ENCODE results near the gene SYNGR1. TPM values are rescaled to one million over a fixed set of nuclear protein-coding genes. Genes with fewer than 3 reads are reported as not detected.

SYNGR1 gene
- total RNA-seq, 1 donor, result 14.2 TPM

GRCh38 chr22:39417641-39418040 is 67.8 kb downstream of the SYNGR1 start:
- H3K4me3 ChIP-seq (ENCODE audit: low read depth, low read length), result no peak overlapping the region
- no peak for TF ChIP-seq CTCF (IDR thresholded peaks at IDR 0.05; ENCODE audit: insufficient read depth, low read length)
- no peak for DNase-seq (ENCODE audit: low read depth)

GRCh38 chr22:39418696-39419095 is 68.9 kb downstream of the SYNGR1 start:
- H3K4me3 ChIP-seq (ENCODE audit: low read depth, low read length), result no peak overlapping the region
- TF ChIP-seq CTCF (IDR thresholded peaks at IDR 0.05; ENCODE audit: insufficient read depth, low read length), result no peak
- no peak for DNase-seq (ENCODE audit: low read depth)

GRCh38 chr22:39419096-39419495 is 69.3 kb downstream of the SYNGR1 start:
- no peak for DNase-seq (ENCODE audit: low read depth)
- H3K4me3 ChIP-seq (ENCODE audit: low read depth, low read length), result no peak overlapping the region
- TF ChIP-seq CTCF (IDR thresholded peaks at IDR 0.05; ENCODE audit: insufficient read depth, low read length), result no peak

GRCh38 chr22:39419911-39420310 is 70.1 kb downstream of the SYNGR1 start:
- no peak for TF ChIP-seq CTCF (IDR thresholded peaks at IDR 0.05; ENCODE audit: insufficient read depth, low read length)
- DNase-seq (ENCODE audit: low read depth), result no peak
- no peak overlapping the region for H3K4me3 ChIP-seq (ENCODE audit: low read depth, low read length)

GRCh38 chr22:39421691-39422090 is 71.9 kb downstream of the SYNGR1 start:
- TF ChIP-seq CTCF (IDR thresholded peaks at IDR 0.05; ENCODE audit: insufficient read depth, low read length), result no peak
- DNase-seq (ENCODE audit: low read depth), result no peak
- no peak overlapping the region for H3K4me3 ChIP-seq (ENCODE audit: low read depth, low read length)

GRCh38 chr22:39422101-39422500 is 72.3 kb downstream of the SYNGR1 start:
- DNase-seq (ENCODE audit: low read depth), result no peak
- TF ChIP-seq CTCF (IDR thresholded peaks at IDR 0.05; ENCODE audit: insufficient read depth, low read length), result no peak
- no peak overlapping the region for H3K4me3 ChIP-seq (ENCODE audit: low read depth, low read length)

- H3K4me3 ChIP-seq (ENCODE audit: low read depth, low read length), result no peak overlapping the region
- no peak for DNase-seq (ENCODE audit: low read depth)
- no peak for TF ChIP-seq CTCF (IDR thresholded peaks at IDR 0.05; ENCODE audit: insufficient read depth, low read length)
These were observed 72.9 kb downstream of the SYNGR1 start for GRCh38 chr22:39422721-39423120.
